Vagina (tissue), 2 donors: ENCODE results near the gene HERC2.

ENCODE experiments used
- CTCF ChIP-seq, 3 experiments: fragments of 450-650 bp in 2 of 3; fragments of 200-600 bp in 1 of 3; sonication (generic) in 1 of 3; IDR thresholded peaks; one replicate each; pipeline ENCODE4 v1.5.1; 2017 to 2019; ENCODE audit warnings: antibody characterized with exemption in 3 of 3, mild to moderate bottlenecking in 2 of 3, moderate library complexity in 2 of 3
- POLR2A ChIP-seq, 2 donors: fragments of 450-650 bp; IDR thresholded peaks; one replicate each; pipeline ENCODE4 v1.6.1; 2017; ENCODE audit warnings: antibody characterized with exemption in 2 of 2, mild to moderate bottlenecking in 2 of 2, moderate library complexity in 2 of 2
- POLR2AphosphoS5 ChIP-seq, 2 donors: sonication (generic); formaldehyde crosslinking; IDR thresholded peaks; one replicate each; pipeline ENCODE4 v1.9.0; 2017; ENCODE audit warnings: antibody characterized with exemption in 2 of 2, mild to moderate bottlenecking in 2 of 2, low read depth in 1 of 2; ENCODE audit not compliant: insufficient read depth in 1 of 2

GRCh38 chr15:28080386-28080785 is 241.6 kb downstream of the HERC2 start:
- no peak for TF ChIP-seq CTCF (IDR thresholded peaks at IDR 0.05)
- no peak for TF ChIP-seq POLR2A (IDR thresholded peaks at IDR 0.05)
- no peak for TF ChIP-seq POLR2AphosphoS5 (IDR thresholded peaks at IDR 0.05; ENCODE audit: insufficient read depth in 1 of 2, low read depth in 1 of 2)
